ENCODE measurements around the gene GRIA2. TPM values are rescaled to one million over a fixed set of nuclear protein-coding genes. Genes with fewer than 3 reads are reported as not detected.
"Not testable (repeated sequence)": the region's sequence is repeated elsewhere in the genome, so short reads cannot be mapped to it uniquely, and the experiment has no call there.

Gene GRIA2
- total RNA-seq = not detected

- CTCF ChIA-PET = no interaction called here
- POLR2A ChIA-PET = no interaction called here
These were observed at the start of gene GRIA2 for GRCh38 chr4:157220371-157220881. Gene GRIA2, plus strand, starts transcription at chr4:157220728. Its CDS starts 315 bp downstream, at chr4:157221043.

- ChIA-PET POLR2A (no interaction called here), CTCF (no interaction called here)
These were observed 48.5 kb upstream of the GRIA2 start for GRCh38 chr4:157172011-157172410.

GRCh38 chr4:157180268-157180667 lies 40.3 kb upstream of the GRIA2 start:
- POLR2A ChIA-PET, CTCF ChIA-PET: not testable (repeated sequence)

GRCh38 chr4:157184300-157184699 lies 36.2 kb upstream of the GRIA2 start:
- ChIA-PET POLR2A (no interaction called here), CTCF (no interaction called here)

- ChIA-PET CTCF (no interaction called here), POLR2A (no interaction called here)
These were observed 35.2 kb upstream of the GRIA2 start for GRCh38 chr4:157185363-157185762.

GRCh38 chr4:157195374-157195773 lies 25.2 kb upstream of the GRIA2 start:
- CTCF ChIA-PET = no interaction called here
- POLR2A ChIA-PET = no interaction called here

- CTCF ChIA-PET = no interaction called here
- POLR2A ChIA-PET = no interaction called here
These were observed 24.5 kb upstream of the GRIA2 start for GRCh38 chr4:157196046-157196445.

GRCh38 chr4:157204634-157205244 lies 15.8 kb upstream of the GRIA2 start:
- ChIA-PET POLR2A (no interaction called here), CTCF (interaction anchor here (1.1 kb wide), 1 partner anchor 8 kb away, joined by 5 read pairs; no protein-coding TSS in a partner anchor)

- ChIA-PET POLR2A (no interaction called here), CTCF (no interaction called here)
These were observed 2.8 kb upstream of the GRIA2 start for GRCh38 chr4:157217708-157218107.

GRCh38 chr4:157219711-157220370 lies 687 bp upstream of the GRIA2 start:
- ChIA-PET CTCF (no interaction called here), POLR2A (no interaction called here)

- ChIA-PET CTCF (no interaction called here), POLR2A (no interaction called here)
These were observed 932 bp downstream of the GRIA2 start for GRCh38 chr4:157221426-157221894.

- ChIA-PET CTCF (no interaction called here), POLR2A (no interaction called here)
These were observed 1.6 kb downstream of the GRIA2 start for GRCh38 chr4:157221895-157222770.

GRCh38 chr4:157222771-157223160 lies 2.2 kb downstream of the GRIA2 start:
- ChIA-PET CTCF (no interaction called here), POLR2A (no interaction called here)

- POLR2A ChIA-PET = no interaction called here
These were observed 2.9 kb downstream of the GRIA2 start for GRCh38 chr4:157223456-157223855.

GRCh38 chr4:157225096-157225495 lies 4.6 kb downstream of the GRIA2 start:
- ChIA-PET CTCF (no interaction called here), POLR2A (no interaction called here)

More at GRCh38 chr4:157223456-157223855, 2.9 kb downstream of the GRIA2 start:
- CTCF ChIA-PET = no interaction called here

GRCh38 chr4:157226035-157226434 lies 5.5 kb downstream of the GRIA2 start:
- POLR2A ChIA-PET = no interaction called here
- CTCF ChIA-PET = no interaction called here

- POLR2A ChIA-PET = no interaction called here
- CTCF ChIA-PET = no interaction called here
These were observed 6.1 kb downstream of the GRIA2 start for GRCh38 chr4:157226601-157227000.

GRCh38 chr4:157231525-157231924 lies 11.0 kb downstream of the GRIA2 start:
- ChIA-PET CTCF (no interaction called here), POLR2A (no interaction called here)

GRCh38 chr4:157242871-157243270 lies 22.3 kb downstream of the GRIA2 start:
- ChIA-PET CTCF (no interaction called here), POLR2A (no interaction called here)

GRCh38 chr4:157244348-157244747 lies 23.8 kb downstream of the GRIA2 start:
- POLR2A ChIA-PET = no interaction called here
- CTCF ChIA-PET = no interaction called here

GRCh38 chr4:157245351-157245750 lies 24.8 kb downstream of the GRIA2 start:
- CTCF ChIA-PET = no interaction called here
- POLR2A ChIA-PET = no interaction called here
